Gastrocnemius medialis (tissue), 4 donors: Measurements from ENCODE around the gene MTHFS.

Experiments used
- POLR2A ChIP-seq, 2 donors: fragments of 450-650 bp; IDR thresholded peaks; one replicate each; pipeline ENCODE4 v1.6.1; 2017; ENCODE audit warnings: antibody characterized with exemption in 2 of 2, mild to moderate bottlenecking in 2 of 2, moderate library complexity in 2 of 2
- TF ChIP-seq, protein P1 (sequence below), 5 experiments: fragments of 450-650 bp in 3 of 5; fragments of 200-600 bp in 2 of 5; sonication (generic) in 2 of 5; IDR thresholded peaks in 4 of 5; conservative IDR thresholded peaks in 1 of 5; 1 replicate in 4 of 5; 2 replicates in 1 of 5; pipeline ENCODE4 v1.5.1; 2016 to 2019; ENCODE audit warnings: antibody characterized with exemption in 5 of 5, mild to moderate bottlenecking in 3 of 5, moderate library complexity in 3 of 5

GRCh38 chr15:79881254-79881653, 15.6 kb downstream of the MTHFS start:
- no peak for TF ChIP-seq POLR2A (IDR thresholded peaks at IDR 0.05)
- TF ChIP-seq, protein P1, sequence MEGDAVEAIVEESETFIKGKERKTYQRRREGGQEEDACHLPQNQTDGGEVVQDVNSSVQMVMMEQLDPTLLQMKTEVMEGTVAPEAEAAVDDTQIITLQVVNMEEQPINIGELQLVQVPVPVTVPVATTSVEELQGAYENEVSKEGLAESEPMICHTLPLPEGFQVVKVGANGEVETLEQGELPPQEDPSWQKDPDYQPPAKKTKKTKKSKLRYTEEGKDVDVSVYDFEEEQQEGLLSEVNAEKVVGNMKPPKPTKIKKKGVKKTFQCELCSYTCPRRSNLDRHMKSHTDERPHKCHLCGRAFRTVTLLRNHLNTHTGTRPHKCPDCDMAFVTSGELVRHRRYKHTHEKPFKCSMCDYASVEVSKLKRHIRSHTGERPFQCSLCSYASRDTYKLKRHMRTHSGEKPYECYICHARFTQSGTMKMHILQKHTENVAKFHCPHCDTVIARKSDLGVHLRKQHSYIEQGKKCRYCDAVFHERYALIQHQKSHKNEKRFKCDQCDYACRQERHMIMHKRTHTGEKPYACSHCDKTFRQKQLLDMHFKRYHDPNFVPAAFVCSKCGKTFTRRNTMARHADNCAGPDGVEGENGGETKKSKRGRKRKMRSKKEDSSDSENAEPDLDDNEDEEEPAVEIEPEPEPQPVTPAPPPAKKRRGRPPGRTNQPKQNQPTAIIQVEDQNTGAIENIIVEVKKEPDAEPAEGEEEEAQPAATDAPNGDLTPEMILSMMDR (IDR thresholded peaks at IDR 0.05 in 4 of 5, conservative IDR thresholded peaks at IDR 0.05 in 1 of 5) = no peak
